ENCODE data around the gene NPAP1. TPM values are rescaled to one million over a fixed set of nuclear protein-coding genes. Genes with fewer than 3 reads are reported as not detected.

The NPAP1 gene
- total and polyA plus RNA-seq, 2 of the 13 experiments (the other 11 are each of a cell fraction or from before 2014, with no cell fraction given), result not detected

GRCh38 chr15:24645627-24646026 is 29.9 kb upstream of the NPAP1 start:
- CTCF ChIA-PET (ENCODE audit: low intra/inter-chr PET ratio, low total read pairs), result no interaction called here
- no TSS peak for BruUV-seq (replicated peaks)
- TF ChIP-seq BHLHE40 (IDR thresholded peaks at IDR 0.05; ENCODE audit: low read length) (peak; percentile 83), DMTF1 (CRISPR knock-in tag; IDR thresholded peaks at IDR 0.05) (no peak), ONECUT2 (CRISPR knock-in tag; IDR thresholded peaks at IDR 0.05) (peak; percentile 90), KAT2B (IDR thresholded peaks at IDR 0.05; ENCODE audit: borderline replicate concordance, low read depth, low read length) (peak; percentile 94), CSRNP1 (CRISPR knock-in tag; IDR thresholded peaks at IDR 0.05) (no peak)
- WGBS (ENCODE audit: low lambda C conversion rate), result 2% methylated on average over 3 of the region's 3 CpGs
- no peak overlapping the region for H3K9ac ChIP-seq (ENCODE audit: insufficient read depth, low read depth, low read length)
- in situ Hi-C loops (cut with HindIII; ENCODE audit: extremely low pct_ligation_motif_present, low pct_unique_long_range_greater_than_20kb), result no loop called here
- POLR2A ChIA-PET, result no interaction called here
- H4K20me1 ChIP-seq (ENCODE audit: insufficient read depth, low read length), result no peaks in the 10 kb centered on the region
- no peak overlapping the region for H2AFZ ChIP-seq (ENCODE audit: low read length)
- H3K27me3 ChIP-seq (ENCODE audit: control insufficient read depth in 1 of 2, insufficient read depth in 2 of 2, low read length in 2 of 2), result no peaks in the 10 kb centered on the region
- H3K36me3 ChIP-seq (replicated peaks in 1 of 2; ENCODE audit: control insufficient read depth in 1 of 2, insufficient read depth in 2 of 2, low read length in 2 of 2), result no peaks in the 10 kb centered on the region
- FAIRE-seq (no peak), DNase-seq (ENCODE audit: low spot score) (no peak), ATAC-seq (no peak)
- H3K4me3 ChIP-seq (replicated peaks in 1 of 3; ENCODE audit: insufficient read depth in 1 of 3, low read depth in 2 of 3, low read length in 3 of 3), result no peak overlapping the region
- H3K27ac ChIP-seq (ENCODE audit: extremely low read length, insufficient read depth, low read length), result no peak overlapping the region
- H3K9me3 ChIP-seq (ENCODE audit: low read length), result peaks cover 76% of the 10 kb centered on the region
- H3K4me2 ChIP-seq (ENCODE audit: low read depth, low read length), result no peak overlapping the region
- intact Hi-C loops (cut with micrococcal nuclease; ENCODE audit: unreplicated experiment), result no loop called here
- H3K4me1 ChIP-seq (ENCODE audit: insufficient read depth, low read length), result no peaks in the 10 kb centered on the region
- H3K79me2 ChIP-seq (ENCODE audit: insufficient read depth, low read length), result no peaks in the 10 kb centered on the region
